A549 (cell line): Measurements from ENCODE around the gene LACTB. TPM values are rescaled to one million over a fixed set of nuclear protein-coding genes. Genes with fewer than 3 reads are reported as not detected.
"Not testable (repeated sequence)": the region's sequence is repeated elsewhere in the genome, so short reads cannot be mapped to it uniquely, and the experiment has no call there.

Experiments
- ATAC-seq, 2 experiments: fragments of 200-7000 bp in 1 of 2; fragments of >200 bp in 1 of 2; cut with Nextera tagmentation in 1 of 2; cut with Tn5 transposase in 1 of 2; 3 replicates each; pipeline versions ENCODE4 v1.8.0 to v1.9.1; 2018 to 2020; ENCODE audit warnings: mild to moderate bottlenecking in 1 of 2, moderate library complexity in 1 of 2
- CTCF ChIA-PET: fragments of 300-600 bp; sonication (Branson Sonifier 250); formaldehyde crosslinking; extraction: SDS; loops from one replicate; lab custom pipeline; 2021; ENCODE audit warnings: antibody characterized with exemption, inconsistent platforms; lab: Yijun Ruan, JAX
- POLR2A ChIA-PET: fragments of 350-600 bp; formaldehyde crosslinking; extraction: SDS; loops from one replicate; lab custom pipeline; 2021; ENCODE audit warnings: antibody characterized with exemption, inconsistent platforms; lab: Yijun Ruan, JAX
- DNase-seq, 2 experiments: peaks; one replicate each; pipeline versions ENCODE4 v3.0.0 to v3.0.0-alpha.2; 2011 to 2016; ENCODE audit warnings: low read depth in 1 of 2, low spot score in 1 of 2
- FAIRE-seq: peaks from 2 replicates; lab custom pipeline; 2011; peaks lifted over from hg19 to GRCh38; lab: Jason Lieb, UNC
- H3K27ac ChIP-seq, 2 experiments: fragments of >200 bp; sonication (Bioruptor Twin); formaldehyde crosslinking; 3 replicates each; pipeline ENCODE4 v1.5.1; 2016 to 2017
- H3K4me1 ChIP-seq: fragments of >200 bp; sonication (Bioruptor Twin); formaldehyde crosslinking; 3 replicates; pipeline ENCODE4 v1.6.1; 2016
- H3K4me2 ChIP-seq: fragments of >200 bp; sonication (Bioruptor Twin); formaldehyde crosslinking; 3 replicates; pipeline ENCODE4 v1.6.1; 2016
- H3K4me3 ChIP-seq: fragments of >200 bp; sonication (Bioruptor Twin); formaldehyde crosslinking; 3 replicates; pipeline ENCODE4 v1.5.1; 2016
- H3K9me3 ChIP-seq: fragments of >200 bp; sonication (Bioruptor Twin); formaldehyde crosslinking; 3 replicates; pipeline ENCODE4 v1.6.1; 2016
- CHD2 ChIP-seq: fragments of 150-350 bp; IDR thresholded peaks from 2 replicates; pipeline ENCODE4 v1.6.1; 2014; ENCODE audit warnings: low read length; ENCODE audit not compliant: partially characterized antibody
- ESRRA ChIP-seq: fragments of 150-350 bp; IDR thresholded peaks from 2 replicates; pipeline ENCODE4 v1.6.1; 2014; ENCODE audit warnings: mild to moderate bottlenecking, low read length, borderline replicate concordance
- FOSL2 ChIP-seq, 2 experiments: fragments of 450-650 bp in 1 of 2; fragments of >200 bp in 1 of 2; sonication (Bioruptor Twin) in 1 of 2; formaldehyde crosslinking; IDR thresholded peaks; 2 replicates each; pipeline versions ENCODE4 v1.5.0 to v1.6.1; 2016 to 2020; ENCODE audit warnings: mild to moderate bottlenecking in 1 of 2, moderate library complexity in 1 of 2
- FOXS1 ChIP-seq: fragments of 250-450 bp; sonication (Bioruptor Pico); IDR thresholded peaks from 2 replicates; pipeline ENCODE4 v1.5.0; 2020; ENCODE audit warnings: mild to moderate bottlenecking, moderate library complexity
- GATA3 ChIP-seq: IDR thresholded peaks from 2 replicates; pipeline ENCODE4 v1.6.1; 2012; ENCODE audit warnings: borderline replicate concordance
- HOXB13 ChIP-seq: fragments of 250-450 bp; sonication (Bioruptor Pico); IDR thresholded peaks from 2 replicates; pipeline ENCODE4 v1.5.0; 2020; ENCODE audit warnings: low read depth, mild to moderate bottlenecking, moderate library complexity
- HOXB5 ChIP-seq: fragments of 250-450 bp; sonication (Bioruptor Pico); IDR thresholded peaks from 2 replicates; pipeline ENCODE4 v1.5.0; 2020; ENCODE audit warnings: mild to moderate bottlenecking, moderate library complexity
- JUN ChIP-seq, 2 experiments: fragments of >200 bp; sonication (Bioruptor Twin); formaldehyde crosslinking; IDR thresholded peaks; 2 replicates in 1 of 2; 3 replicates in 1 of 2; pipeline ENCODE4 v1.6.1; 2016 to 2017
- KDM1A ChIP-seq: fragments of 200-600 bp; sonication (generic); IDR thresholded peaks from 2 replicates; pipeline ENCODE4 v1.6.1; 2016; ENCODE audit warnings: low read depth, mild to moderate bottlenecking
- KDM5A ChIP-seq: fragments of 200-600 bp; sonication (generic); IDR thresholded peaks from 2 replicates; pipeline ENCODE4 v1.6.1; 2016; ENCODE audit warnings: antibody characterized with exemption, mild to moderate bottlenecking
- MAZ ChIP-seq: fragments of 150-350 bp; IDR thresholded peaks from 2 replicates; pipeline ENCODE4 v1.6.1; 2014; ENCODE audit warnings: antibody characterized with exemption, low read depth, low read length, borderline replicate concordance
- MYC ChIP-seq: IDR thresholded peaks from 2 replicates; pipeline ENCODE4 v1.6.1; 2012; ENCODE audit warnings: mild to moderate bottlenecking, inconsistent platforms, low read length, improper control_type of control experiment, borderline replicate concordance
- NFE2L2 ChIP-seq: fragments of 150-350 bp; conservative IDR thresholded peaks from 2 replicates; pipeline ENCODE4 v1.6.1; 2014; ENCODE audit warnings: low read length
- RAD21 ChIP-seq, 2 experiments: fragments of >200 bp in 1 of 2; sonication (Bioruptor Twin) in 1 of 2; formaldehyde crosslinking in 1 of 2; IDR thresholded peaks in 1 of 2; conservative IDR thresholded peaks in 1 of 2; 2 replicates in 1 of 2; 3 replicates in 1 of 2; pipeline ENCODE4 v1.6.1; 2012 to 2018; ENCODE audit warnings: inconsistent platforms in 1 of 2
- RARB ChIP-seq: fragments of 250-450 bp; sonication (Bioruptor Pico); IDR thresholded peaks from 2 replicates; pipeline ENCODE4 v1.8.0; 2021; ENCODE audit warnings: mild to moderate bottlenecking, moderate library complexity
- TFCP2L1 ChIP-seq: fragments of 250-450 bp; sonication (Bioruptor Pico); IDR thresholded peaks from 2 replicates; pipeline ENCODE4 v1.5.0; 2021; ENCODE audit warnings: mild to moderate bottlenecking
- WGBS: methylation state at CpG from one replicate; pipeline ENCODE4 v1.1.6; 2017; ENCODE audit errors: missing lambda C conversion rate; 5-methylcytosine and 5-hydroxymethylcytosine counted together
- polyA plus RNA-seq, 4 experiments: library from polyadenylated mRNA; depleted of rRNA in 3 of 4; stranded (reverse); fragments of >200 nt; fragmentation: RNase III in 1 of 4; extraction: RNeasy Plus Mini Kit Qiagen cat#74134 plus additional on column Dnase treatment in 1 of 4; gene quantifications; 2 replicates in 3 of 4; 3 replicates in 1 of 4; pipeline ENCODE4 v1.2.3, GENCODE V29; 2011 to 2017
- TF ChIP-seq, protein P1 (sequence below): fragments of 450-650 bp; IDR thresholded peaks from 2 replicates; pipeline ENCODE4 v1.6.1; 2014; ENCODE audit warnings: antibody characterized with exemption
- TF ChIP-seq, protein P2 (sequence below): fragments of >200 bp; sonication (Bioruptor Twin); formaldehyde crosslinking; IDR thresholded peaks from 3 replicates; pipeline ENCODE4 v1.6.1; 2016
- TF ChIP-seq, protein P3 (sequence below): fragments of 200-600 bp; sonication (generic); IDR thresholded peaks from 2 replicates; pipeline ENCODE4 v1.6.1; 2016; ENCODE audit warnings: antibody characterized with exemption, mild to moderate bottlenecking, moderate library complexity
- TF ChIP-seq, protein P4 (sequence below): fragments of >200 bp; sonication (Bioruptor Twin); formaldehyde crosslinking; IDR thresholded peaks from 2 replicates; pipeline ENCODE4 v1.6.1; 2016

Gene LACTB
- polyA plus RNA-seq, 2 of the 4 experiments (the other 2 are of a cell fraction) = 56.5 to 59.6 TPM

DNA sequence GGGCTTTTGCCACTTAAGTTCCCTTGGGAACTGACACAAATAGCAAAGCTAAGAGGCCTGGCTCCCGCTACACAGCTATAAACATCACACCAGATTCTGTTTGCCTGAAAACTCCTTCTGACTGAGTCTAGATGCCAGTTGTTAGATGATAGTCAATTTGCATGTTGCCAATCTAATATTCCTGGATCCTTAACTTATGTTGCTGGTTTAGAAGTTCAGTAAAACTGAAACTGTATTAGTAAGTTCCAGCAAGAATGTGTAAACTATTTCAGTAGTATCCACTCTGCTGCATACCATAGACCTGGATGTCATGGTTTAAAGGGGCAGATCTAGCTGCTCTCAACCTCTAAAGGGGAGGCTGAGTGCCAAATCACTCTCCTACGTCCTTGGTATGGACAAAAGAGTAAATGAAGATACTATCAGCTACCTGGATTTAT lies 27.1 kb upstream of the LACTB start:
- FAIRE-seq (peak; percentile 88), DNase-seq (peak in 1 of 2 experiments; percentile 56), ATAC-seq (peak in 1 of 2 experiments; percentile 38; a peak in 3 of 6 replicates)
- peak overlapping the region; percentile 91 to 93 for H3K27ac ChIP-seq
- H3K4me2 ChIP-seq = peak overlapping the region; percentile 56
- WGBS = 19% methylated on average over 2 of the region's 2 CpGs
- H3K9me3 ChIP-seq = no peaks in the 10 kb centered on the region
- TF ChIP-seq HOXB13 (peak; percentile 47; the same call in 1 of the 2 replicates), MAZ (no peak), JUN (IDR thresholded peaks at IDR 0.05) (0 out of 5 replicates have a peak, but pooled peaks of 1 of the 2 experiments have one; percentile 23), FOXS1 (CRISPR knock-in tag) (0 out of 2 replicates have a peak, but pooled peaks have one; percentile 26), ESRRA (no peak), RAD21 (conservative IDR thresholded peaks at IDR 0.05 in 1 of 2, IDR thresholded peaks at IDR 0.05 in 1 of 2) (peak in 1 of 2 experiments; percentile 4; a peak in 1 of 5 replicates), FOSL2 (IDR thresholded peaks at IDR 0.05) (no peak), FOSL2 (CRISPR knock-in tag; IDR thresholded peaks at IDR 0.05) (0 out of 2 replicates have a peak, but pooled peaks have one; percentile 7)
- TF ChIP-seq, protein P1, sequence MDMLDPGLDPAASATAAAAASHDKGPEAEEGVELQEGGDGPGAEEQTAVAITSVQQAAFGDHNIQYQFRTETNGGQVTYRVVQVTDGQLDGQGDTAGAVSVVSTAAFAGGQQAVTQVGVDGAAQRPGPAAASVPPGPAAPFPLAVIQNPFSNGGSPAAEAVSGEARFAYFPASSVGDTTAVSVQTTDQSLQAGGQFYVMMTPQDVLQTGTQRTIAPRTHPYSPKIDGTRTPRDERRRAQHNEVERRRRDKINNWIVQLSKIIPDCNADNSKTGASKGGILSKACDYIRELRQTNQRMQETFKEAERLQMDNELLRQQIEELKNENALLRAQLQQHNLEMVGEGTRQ = no peak
- no peak overlapping the region for H3K4me3 ChIP-seq
- POLR2A ChIA-PET = interaction anchor here (0.7 to 3.2 kb wide), 7 partner anchors 14 to 62 kb away, joined by 4 to 36 read pairs (median 4); partner anchors contain the start of gene RPS27L
- CTCF ChIA-PET = interaction anchor here (0.6 to 36.9 kb wide), 38 partner anchors 9 to 703 kb away, joined by 3 to 1136 read pairs (median 5); partner anchors contain the start of genes RAB8B, RPS27L and TPM1
- peaks cover 70% of the 10 kb centered on the region for H3K4me1 ChIP-seq

DNA sequence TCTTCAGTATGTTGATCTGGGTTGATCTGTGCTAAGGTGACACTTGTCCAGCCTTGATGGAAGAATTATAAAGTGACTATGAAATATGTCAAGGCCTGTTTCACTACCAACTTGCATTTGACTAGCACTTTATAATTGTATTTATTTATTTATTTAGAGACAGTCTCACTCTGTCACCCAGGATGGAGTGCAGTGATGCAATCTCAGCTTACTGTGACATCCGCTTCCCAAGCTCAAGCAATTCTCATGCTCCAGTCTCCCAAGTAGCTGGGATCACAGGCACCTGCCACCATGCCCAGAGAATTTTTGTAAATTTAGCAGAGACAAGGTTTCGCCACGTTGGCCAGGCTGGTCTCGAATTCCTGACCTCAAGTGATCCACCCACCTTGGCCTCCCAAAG lies 25.5 kb upstream of the LACTB start:
- ATAC-seq = no peak
- Histone ChIP-seq H3K4me3 (no peak overlapping the region), H3K27ac (peak overlapping the region; percentile 91 to 93), H3K4me1 (peaks cover 55% of the 10 kb centered on the region), H3K9me3 (no peaks in the 10 kb centered on the region), H3K4me2 (no peak overlapping the region)
- POLR2A ChIA-PET = interaction anchor here (1.3 to 1.9 kb wide), 2 partner anchors 12 to 48 kb away, joined by 4 to 8 read pairs; no protein-coding TSS in a partner anchor
- TF ChIP-seq, protein P2, sequence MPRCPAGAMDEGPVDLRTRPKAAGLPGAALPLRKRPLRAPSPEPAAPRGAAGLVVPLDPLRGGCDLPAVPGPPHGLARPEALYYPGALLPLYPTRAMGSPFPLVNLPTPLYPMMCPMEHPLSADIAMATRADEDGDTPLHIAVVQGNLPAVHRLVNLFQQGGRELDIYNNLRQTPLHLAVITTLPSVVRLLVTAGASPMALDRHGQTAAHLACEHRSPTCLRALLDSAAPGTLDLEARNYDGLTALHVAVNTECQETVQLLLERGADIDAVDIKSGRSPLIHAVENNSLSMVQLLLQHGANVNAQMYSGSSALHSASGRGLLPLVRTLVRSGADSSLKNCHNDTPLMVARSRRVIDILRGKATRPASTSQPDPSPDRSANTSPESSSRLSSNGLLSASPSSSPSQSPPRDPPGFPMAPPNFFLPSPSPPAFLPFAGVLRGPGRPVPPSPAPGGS = no peak
- no peak for TF ChIP-seq GATA3
- no peak for TF ChIP-seq JUN (IDR thresholded peaks at IDR 0.05)
- no peak for TF ChIP-seq NFE2L2
- TF ChIP-seq MYC = no peak
- TF ChIP-seq, protein P3, sequence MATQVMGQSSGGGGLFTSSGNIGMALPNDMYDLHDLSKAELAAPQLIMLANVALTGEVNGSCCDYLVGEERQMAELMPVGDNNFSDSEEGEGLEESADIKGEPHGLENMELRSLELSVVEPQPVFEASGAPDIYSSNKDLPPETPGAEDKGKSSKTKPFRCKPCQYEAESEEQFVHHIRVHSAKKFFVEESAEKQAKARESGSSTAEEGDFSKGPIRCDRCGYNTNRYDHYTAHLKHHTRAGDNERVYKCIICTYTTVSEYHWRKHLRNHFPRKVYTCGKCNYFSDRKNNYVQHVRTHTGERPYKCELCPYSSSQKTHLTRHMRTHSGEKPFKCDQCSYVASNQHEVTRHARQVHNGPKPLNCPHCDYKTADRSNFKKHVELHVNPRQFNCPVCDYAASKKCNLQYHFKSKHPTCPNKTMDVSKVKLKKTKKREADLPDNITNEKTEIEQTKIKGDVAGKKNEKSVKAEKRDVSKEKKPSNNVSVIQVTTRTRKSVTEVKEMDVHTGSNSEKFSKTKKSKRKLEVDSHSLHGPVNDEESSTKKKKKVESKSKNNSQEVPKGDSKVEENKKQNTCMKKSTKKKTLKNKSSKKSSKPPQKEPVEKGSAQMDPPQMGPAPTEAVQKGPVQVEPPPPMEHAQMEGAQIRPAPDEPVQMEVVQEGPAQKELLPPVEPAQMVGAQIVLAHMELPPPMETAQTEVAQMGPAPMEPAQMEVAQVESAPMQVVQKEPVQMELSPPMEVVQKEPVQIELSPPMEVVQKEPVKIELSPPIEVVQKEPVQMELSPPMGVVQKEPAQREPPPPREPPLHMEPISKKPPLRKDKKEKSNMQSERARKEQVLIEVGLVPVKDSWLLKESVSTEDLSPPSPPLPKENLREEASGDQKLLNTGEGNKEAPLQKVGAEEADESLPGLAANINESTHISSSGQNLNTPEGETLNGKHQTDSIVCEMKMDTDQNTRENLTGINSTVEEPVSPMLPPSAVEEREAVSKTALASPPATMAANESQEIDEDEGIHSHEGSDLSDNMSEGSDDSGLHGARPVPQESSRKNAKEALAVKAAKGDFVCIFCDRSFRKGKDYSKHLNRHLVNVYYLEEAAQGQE = no peak
- TF ChIP-seq KDM1A = no peak
- TF ChIP-seq, protein P4, sequence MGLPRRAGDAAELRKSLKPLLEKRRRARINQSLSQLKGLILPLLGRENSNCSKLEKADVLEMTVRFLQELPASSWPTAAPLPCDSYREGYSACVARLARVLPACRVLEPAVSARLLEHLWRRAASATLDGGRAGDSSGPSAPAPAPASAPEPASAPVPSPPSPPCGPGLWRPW = no peak
- no peak for TF ChIP-seq KDM5A
- TF ChIP-seq CHD2 = no peak
- no peak for TF ChIP-seq TFCP2L1
- TF ChIP-seq HOXB13 = no peak
- no peak for TF ChIP-seq RARB (CRISPR knock-in tag)
- TF ChIP-seq HOXB5 = no peak
- DNase-seq = no peak
- WGBS = 97% methylated on average over 4 of the region's 4 CpGs
- CTCF ChIA-PET = interaction anchor here (0.6 to 36.9 kb wide), 6 partner anchors 16 to 931 kb away, joined by 3 to 1136 read pairs (median 4); partner anchors contain the start of genes C2CD4B and TPM1
- no peak for FAIRE-seq

DNA sequence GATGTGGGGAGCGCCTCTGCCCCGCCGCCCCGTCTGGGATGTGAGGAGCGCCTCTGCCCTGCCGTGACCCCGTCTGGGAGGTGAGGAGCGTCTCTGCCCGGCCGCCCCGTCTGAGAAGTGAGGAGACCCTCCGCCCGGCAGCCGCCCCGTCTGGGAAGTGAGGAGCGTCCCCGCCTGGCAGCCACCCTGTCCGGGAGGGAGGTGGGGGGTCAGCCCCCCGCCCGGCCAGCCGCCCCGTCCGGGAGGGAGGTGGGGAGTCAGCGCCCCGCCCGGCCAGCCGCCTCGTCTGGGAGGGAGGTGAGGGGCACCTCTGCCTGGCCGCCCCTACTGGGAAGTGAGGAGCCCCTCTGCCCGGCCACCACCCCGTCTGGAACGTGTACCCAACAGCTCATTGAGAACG lies 22.8 kb upstream of the LACTB start:
- H3K27ac ChIP-seq = peak overlapping the region in 1 of 2 experiments; percentile 75; a peak in 3 of 6 replicates
- FAIRE-seq, H3K4me3 ChIP-seq, POLR2A ChIA-PET, CTCF ChIA-PET, ATAC-seq, H3K9me3 ChIP-seq, H3K4me2 ChIP-seq, DNase-seq: not testable (repeated sequence)
- H3K4me1 ChIP-seq = peaks cover 41% of the 10 kb centered on the region
- WGBS = 79% methylated on average over 2 of the region's 33 CpGs

DNA sequence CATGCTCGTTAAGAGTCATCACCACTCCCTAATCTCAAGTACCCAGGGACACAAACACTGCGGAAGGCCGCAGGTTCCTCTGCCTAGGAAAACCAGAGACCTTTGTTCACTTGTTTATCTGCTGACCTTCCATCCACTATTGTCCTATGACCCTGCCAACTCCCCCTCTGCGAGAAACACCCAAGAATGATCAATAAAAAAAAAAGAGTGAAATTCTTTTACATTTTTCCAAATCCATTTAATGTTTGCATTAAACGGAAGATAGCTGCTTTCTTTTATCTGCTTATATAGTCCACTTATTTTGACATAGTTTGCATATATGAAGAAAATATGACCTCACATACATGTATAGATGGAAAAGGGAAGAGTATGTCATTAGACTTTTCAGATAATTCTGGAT lies 22.1 kb upstream of the LACTB start:
- CTCF ChIA-PET = interaction anchor here (0.6 to 1.1 kb wide), 2 partner anchors 39 to 317 kb away, joined by 3 read pairs; no protein-coding TSS in a partner anchor
- H3K4me2 ChIP-seq, POLR2A ChIA-PET, H3K9me3 ChIP-seq, FAIRE-seq, H3K4me3 ChIP-seq, DNase-seq, ATAC-seq: not testable (repeated sequence)
- peaks cover 34% of the 10 kb centered on the region for H3K4me1 ChIP-seq
- 88% methylated on average over 5 of the region's 5 CpGs for WGBS
- H3K27ac ChIP-seq = peak overlapping the region; percentile 18 to 75; a peak in 4 of 6 replicates
